HEK293T (cell line): ENCODE data around the gene SENP3.

Experiments used
- BHLHE40 ChIP-seq: fragments of 450-650 bp; IDR thresholded peaks from 2 replicates; pipeline ENCODE4 v1.6.1; 2016; ENCODE audit warnings: mild to moderate bottlenecking, moderate library complexity, borderline replicate concordance
- ELF4 ChIP-seq: fragments of 450-650 bp; IDR thresholded peaks from 2 replicates; pipeline ENCODE4 v1.6.1; 2017; ENCODE audit warnings: antibody characterized with exemption
- SUZ12 ChIP-seq: fragments of 450-650 bp; IDR thresholded peaks from 2 replicates; pipeline ENCODE4 v1.6.1; 2016; ENCODE audit warnings: mild to moderate bottlenecking

GRCh38 chr17:7591596-7591995, 29.9 kb downstream of the SENP3 start:
- TF ChIP-seq BHLHE40: no peak
- TF ChIP-seq SUZ12: no peak
- TF ChIP-seq ELF4: no peak
